Spinal cord (tissue), 10 donors: ENCODE measurements around the gene CD276. TPM values are rescaled to one million over a fixed set of nuclear protein-coding genes. Genes with fewer than 3 reads are reported as not detected.
"Not testable (repeated sequence)": the region's sequence is repeated elsewhere in the genome, so short reads cannot be mapped to it uniquely, and the experiment has no call there.

Source experiments
- DNase-seq, 6 donors: peaks; one replicate each; pipeline versions ENCODE4 v3.0.0 to v3.0.0-alpha.2; 2013 to 2015; ENCODE audit warnings: low spot score in 6 of 6, low read depth in 4 of 6
- H3K27ac ChIP-seq: one replicate; pipeline ENCODE4 v1.5.1; 2013; ENCODE audit warnings: low read depth, low read length, control low read depth
- H3K27me3 ChIP-seq: one replicate; pipeline ENCODE4 v1.6.1; 2013; ENCODE audit warnings: low read length; ENCODE audit not compliant: control insufficient read depth, insufficient read depth
- H3K36me3 ChIP-seq: one replicate; pipeline ENCODE4 v1.6.1; 2013; ENCODE audit warnings: low read length; ENCODE audit not compliant: control insufficient read depth, insufficient read depth
- H3K4me1 ChIP-seq: one replicate; pipeline ENCODE4 v1.6.1; 2013; ENCODE audit warnings: low read length; ENCODE audit not compliant: control insufficient read depth, insufficient read depth
- H3K4me3 ChIP-seq: one replicate; pipeline ENCODE4 v1.5.1; 2013; ENCODE audit warnings: low read depth, low read length, control low read depth
- H3K9me3 ChIP-seq: one replicate; pipeline ENCODE4 v1.6.1; 2013; ENCODE audit warnings: low read length; ENCODE audit not compliant: control insufficient read depth, insufficient read depth
- WGBS: methylation state at CpG from one replicate; pipeline ENCODE4 v1.1.5; 2013; ENCODE audit warnings: missing lambda C conversion rate; ENCODE audit not compliant: insufficient coverage; 5-methylcytosine and 5-hydroxymethylcytosine counted together
- polyA plus RNA-seq, 2 donors: library from polyadenylated mRNA; unstranded; fragments of 120-200 nt; gene quantifications; one replicate each; pipeline ENCODE4 v1.2.1, GENCODE V29; 2013; ENCODE audit not compliant: insufficient read length in 2 of 2
- total RNA-seq, 2 donors: library from RNA; depleted of rRNA in 1 of 2; stranded (reverse); fragments of 120-200 nt in 1 of 2; fragments of >200 nt in 1 of 2; gene quantifications; one replicate each; pipeline versions ENCODE4 v1.2.3 to v1.2.4, GENCODE V29; 2013 to 2014
- donor health status: healthy.

CD276 gene
- total and polyA plus RNA-seq, 4 donors, result 35.7 to 125 (median 75.4) TPM

GRCh38 chr15:73717206-73717605 is 33.0 kb downstream of the CD276 start:
- H3K9me3 ChIP-seq, result no peaks in the 10 kb centered on the region
- WGBS, result 87% methylated on average over 2 of the region's 3 CpGs
- peaks cover 24% of the 10 kb centered on the region for H3K4me1 ChIP-seq
- H3K4me3 ChIP-seq, result no peak overlapping the region
- H3K36me3 ChIP-seq, result peaks cover 27% of the 10 kb centered on the region
- no peak for DNase-seq
- H3K27ac ChIP-seq, result no peak overlapping the region
- no peaks in the 10 kb centered on the region for H3K27me3 ChIP-seq

- DNase-seq, result no peak
- H3K4me3 ChIP-seq, result no peak overlapping the region
- WGBS, result 54% methylated on average over 8 of the region's 11 CpGs
- H3K27ac ChIP-seq, result no peak overlapping the region
- H3K36me3 ChIP-seq, result peaks cover 21% of the 10 kb centered on the region
- H3K4me1 ChIP-seq, result peaks cover 24% of the 10 kb centered on the region
- no peaks in the 10 kb centered on the region for H3K9me3 ChIP-seq
- H3K27me3 ChIP-seq, result no peaks in the 10 kb centered on the region
These were observed 33.6 kb downstream of the CD276 start for GRCh38 chr15:73717802-73718201.

DNA sequence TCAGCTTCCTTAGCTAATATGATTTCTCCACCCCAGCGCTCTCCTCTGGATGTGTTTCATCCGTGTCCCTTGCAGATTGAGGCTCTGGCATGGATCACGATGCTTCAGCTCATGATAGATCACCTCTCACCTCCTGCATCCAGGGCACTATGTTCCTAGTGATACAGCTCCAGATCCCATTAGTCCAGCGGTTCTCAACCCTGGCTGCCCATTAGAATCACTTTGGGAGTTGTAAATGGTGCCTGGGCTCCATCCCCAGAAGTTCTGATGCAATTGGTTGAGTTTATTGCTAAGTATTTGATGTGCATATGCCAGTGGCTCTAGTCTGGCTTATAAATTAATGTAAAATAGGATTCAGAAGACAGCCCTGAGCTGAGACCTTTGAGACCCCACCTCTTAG is 34.5 kb downstream of the CD276 start:
- WGBS, result 80% methylated on average over 3 of the region's 4 CpGs
- Histone ChIP-seq H3K36me3 (peaks cover 12% of the 10 kb centered on the region), H3K4me1 (peaks cover 24% of the 10 kb centered on the region), H3K27ac (no peak overlapping the region), H3K4me3 (no peak overlapping the region), H3K9me3 (no peaks in the 10 kb centered on the region), H3K27me3 (no peaks in the 10 kb centered on the region)
- no peak for DNase-seq

DNA sequence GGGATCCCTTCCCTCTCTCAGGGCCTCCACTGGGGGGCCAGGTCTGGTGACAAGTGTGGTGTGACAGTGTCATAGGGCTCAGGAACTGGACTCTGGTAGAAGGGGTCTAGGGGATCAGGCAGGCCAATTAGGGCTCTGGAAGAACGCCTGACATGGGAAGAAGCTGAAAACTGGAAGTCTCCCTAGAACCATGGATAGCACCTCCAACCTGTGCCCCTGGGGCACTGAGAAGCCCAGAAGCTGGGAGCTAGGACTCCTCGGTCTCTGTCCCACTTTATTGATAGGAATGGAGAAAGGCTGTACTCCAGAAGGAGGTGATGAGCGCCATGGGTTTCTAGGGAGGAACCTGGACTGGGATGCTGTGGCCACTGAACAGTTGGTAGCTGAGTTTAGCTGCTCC is 38.2 kb downstream of the CD276 start:
- no peaks in the 10 kb centered on the region for H3K27me3 ChIP-seq
- no peaks in the 10 kb centered on the region for H3K9me3 ChIP-seq
- no peak overlapping the region for H3K4me3 ChIP-seq
- DNase-seq, result no peak
- no peak overlapping the region for H3K27ac ChIP-seq
- peaks cover 24% of the 10 kb centered on the region for H3K4me1 ChIP-seq
- WGBS, result 97% methylated on average over 3 of the region's 3 CpGs
- H3K36me3 ChIP-seq, result no peaks in the 10 kb centered on the region

- DNase-seq, result no peak
- no peaks in the 10 kb centered on the region for H3K36me3 ChIP-seq
- no peaks in the 10 kb centered on the region for H3K27me3 ChIP-seq
- 60% methylated on average over 2 of the region's 4 CpGs for WGBS
- peaks cover 24% of the 10 kb centered on the region for H3K4me1 ChIP-seq
- no peaks in the 10 kb centered on the region for H3K9me3 ChIP-seq
- H3K27ac ChIP-seq, result no peak overlapping the region
- no peak overlapping the region for H3K4me3 ChIP-seq
These were observed 39.0 kb downstream of the CD276 start for GRCh38 chr15:73723191-73723590.

DNA sequence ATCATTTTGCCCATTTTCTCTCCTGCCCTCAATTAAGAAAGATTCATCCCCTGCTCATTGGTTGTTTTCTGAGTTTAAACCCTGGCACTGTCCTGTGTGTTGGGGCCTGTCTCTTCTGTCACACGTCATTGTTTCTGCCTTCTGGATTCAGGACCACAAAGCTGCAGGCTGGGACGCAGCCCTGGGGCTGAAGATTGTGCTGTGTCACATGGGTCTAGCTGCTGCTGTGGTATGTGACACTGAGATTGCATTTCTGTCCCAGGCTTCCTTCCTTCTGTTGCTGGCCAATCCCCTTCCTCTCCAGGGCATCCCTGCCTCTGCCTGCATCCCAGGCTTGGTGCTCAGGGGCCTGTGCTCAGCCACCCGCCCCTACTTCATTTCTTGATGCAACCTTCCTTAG is 40.0 kb downstream of the CD276 start:
- H3K27ac ChIP-seq, result no peak overlapping the region
- no peak overlapping the region for H3K4me3 ChIP-seq
- H3K9me3 ChIP-seq, result no peaks in the 10 kb centered on the region
- DNase-seq, result no peak
- H3K27me3 ChIP-seq, result no peaks in the 10 kb centered on the region
- 62% methylated on average over 2 of the region's 3 CpGs for WGBS
- H3K4me1 ChIP-seq, result peaks cover 21% of the 10 kb centered on the region
- H3K36me3 ChIP-seq, result no peaks in the 10 kb centered on the region

- no peaks in the 10 kb centered on the region for H3K9me3 ChIP-seq
- WGBS, result 77% methylated on average over 5 of the region's 7 CpGs
These were observed 43.3 kb downstream of the CD276 start for GRCh38 chr15:73727330-73727976.

GRCh38 chr15:73732051-73732450 is 47.9 kb downstream of the CD276 start:
- not testable (repeated sequence) for DNase-seq, H3K27ac ChIP-seq, H3K4me1 ChIP-seq, H3K9me3 ChIP-seq, H3K36me3 ChIP-seq, H3K27me3 ChIP-seq, H3K4me3 ChIP-seq
- WGBS, result 92% methylated on average over 29 of the region's 29 CpGs

More at GRCh38 chr15:73727330-73727976, 43.3 kb downstream of the CD276 start:
- no peak for DNase-seq
- no peaks in the 10 kb centered on the region for H3K4me1 ChIP-seq
- H3K36me3 ChIP-seq, result no peaks in the 10 kb centered on the region
- no peaks in the 10 kb centered on the region for H3K27me3 ChIP-seq
- no peak overlapping the region for H3K27ac ChIP-seq
- H3K4me3 ChIP-seq, result no peak overlapping the region

DNA sequence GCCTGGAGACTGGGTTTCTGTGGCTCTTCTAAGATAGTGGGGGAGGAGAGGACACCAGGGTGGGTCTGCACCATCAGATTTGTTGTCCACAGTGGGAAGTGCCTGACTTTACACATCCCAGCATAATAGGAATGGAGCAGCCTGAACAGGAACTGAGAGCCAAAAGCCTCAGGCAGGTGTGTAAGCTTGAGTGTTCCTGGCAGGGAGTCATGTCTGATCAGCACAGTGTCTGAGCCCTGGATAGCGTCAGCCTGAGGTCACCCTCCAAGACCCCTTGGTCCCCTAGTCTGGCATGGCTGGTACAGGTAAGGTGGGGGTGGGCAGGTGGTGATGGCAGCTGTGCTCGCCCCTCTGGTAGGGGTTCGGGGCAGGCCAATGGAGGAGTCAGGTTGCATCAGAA is 48.7 kb downstream of the CD276 start:
- no peak overlapping the region for H3K4me3 ChIP-seq
- no peaks in the 10 kb centered on the region for H3K4me1 ChIP-seq
- H3K27me3 ChIP-seq, result no peaks in the 10 kb centered on the region
- peaks cover 4% of the 10 kb centered on the region for H3K36me3 ChIP-seq
- DNase-seq, result no peak
- 93% methylated on average over 3 of the region's 3 CpGs for WGBS
- no peak overlapping the region for H3K27ac ChIP-seq
- H3K9me3 ChIP-seq, result no peaks in the 10 kb centered on the region

- H3K36me3 ChIP-seq, result peaks cover 35% of the 10 kb centered on the region
- no peak for DNase-seq
- WGBS, result 65% methylated on average over 6 of the region's 7 CpGs
These were observed 53.4 kb downstream of the CD276 start for GRCh38 chr15:73737535-73737934.

More at GRCh38 chr15:73737535-73737934, 53.4 kb downstream of the CD276 start:
- Histone ChIP-seq H3K4me1 (peaks cover 23% of the 10 kb centered on the region), H3K27ac (no peak overlapping the region), H3K27me3 (no peaks in the 10 kb centered on the region), H3K9me3 (no peaks in the 10 kb centered on the region), H3K4me3 (no peak overlapping the region)
